Osteocyte (in vitro differentiated cells): ENCODE measurements around the gene MAP3K20. TPM values are rescaled to one million over a fixed set of nuclear protein-coding genes. Genes with fewer than 3 reads are reported as not detected.
"Not testable (repeated sequence)": the region's sequence is repeated elsewhere in the genome, so short reads cannot be mapped to it uniquely, and the experiment has no call there.

Experiments
- DNase-seq: peaks from one replicate; pipeline ENCODE4 v3.0.0; 2021; ENCODE audit warnings: mixed read lengths; ENCODE audit not compliant: unreplicated experiment; ENCODE audit errors: extremely low spot score
- H3K27ac Mint-ChIP-seq: one replicate; pipeline ENCODE4 v1.8.0; 2021; ENCODE audit warnings: mild to moderate bottlenecking, mixed read lengths; ENCODE audit not compliant: unreplicated experiment
- H3K27me3 Mint-ChIP-seq: one replicate; pipeline ENCODE4 v1.8.0; 2021; ENCODE audit warnings: mixed read lengths; ENCODE audit not compliant: unreplicated experiment
- H3K36me3 Mint-ChIP-seq: one replicate; pipeline ENCODE4 v1.8.0; 2021; ENCODE audit warnings: mixed read lengths; ENCODE audit not compliant: unreplicated experiment
- H3K4me1 Mint-ChIP-seq: one replicate; pipeline ENCODE4 v1.8.0; 2021; ENCODE audit warnings: mixed read lengths; ENCODE audit not compliant: unreplicated experiment
- H3K4me3 Mint-ChIP-seq: one replicate; pipeline ENCODE4 v1.8.0; 2021; ENCODE audit warnings: mild to moderate bottlenecking, moderate library complexity, mixed read lengths; ENCODE audit not compliant: unreplicated experiment
- H3K9me3 Mint-ChIP-seq: one replicate; pipeline ENCODE4 v1.8.0; 2021; ENCODE audit warnings: mixed read lengths; ENCODE audit not compliant: unreplicated experiment
- total RNA-seq: library from RNA; stranded (reverse); gene quantifications from 2 replicates; pipeline ENCODE4 v1.2.1, GENCODE V29; 2021
- TF ChIP-seq, protein P1 (sequence below): fragments of 200-600 bp; sonication (generic); IDR thresholded peaks from 2 replicates; pipeline ENCODE4 v1.5.0; 2021; ENCODE audit warnings: antibody characterized with exemption, mild to moderate bottlenecking, moderate library complexity

The MAP3K20 gene
- total RNA-seq, 1 donor from 2014 or later, result 57.4 TPM

DNA sequence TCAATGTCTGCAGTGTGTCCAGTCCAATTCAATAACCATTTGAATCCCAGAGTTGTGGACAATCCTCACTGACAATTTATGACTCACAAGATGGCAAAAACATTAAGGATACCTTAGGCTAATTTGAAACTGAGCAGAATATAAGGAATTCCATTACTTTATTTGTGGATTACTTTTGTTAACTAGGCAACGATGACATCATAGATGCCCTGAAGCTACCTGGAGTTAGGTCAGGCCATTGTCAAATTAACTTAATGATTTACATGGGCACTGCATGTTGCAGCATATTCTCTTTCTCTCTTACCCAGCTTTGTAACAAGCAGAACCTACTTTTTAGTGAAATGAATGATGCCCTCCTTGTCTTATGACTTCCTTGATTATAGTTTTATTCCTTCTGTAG lies 179.0 kb downstream of the MAP3K20 start:
- Mint-ChIP-seq H3K9me3 (no peaks in the 10 kb centered on the region), H3K36me3 (peaks cover 10% of the 10 kb centered on the region), H3K4me3 (no peak overlapping the region), H3K27ac (no peak overlapping the region), H3K27me3 (no peaks in the 10 kb centered on the region), H3K4me1 (peaks cover 6% of the 10 kb centered on the region)
- DNase-seq, result no peak
- TF ChIP-seq, protein P1, sequence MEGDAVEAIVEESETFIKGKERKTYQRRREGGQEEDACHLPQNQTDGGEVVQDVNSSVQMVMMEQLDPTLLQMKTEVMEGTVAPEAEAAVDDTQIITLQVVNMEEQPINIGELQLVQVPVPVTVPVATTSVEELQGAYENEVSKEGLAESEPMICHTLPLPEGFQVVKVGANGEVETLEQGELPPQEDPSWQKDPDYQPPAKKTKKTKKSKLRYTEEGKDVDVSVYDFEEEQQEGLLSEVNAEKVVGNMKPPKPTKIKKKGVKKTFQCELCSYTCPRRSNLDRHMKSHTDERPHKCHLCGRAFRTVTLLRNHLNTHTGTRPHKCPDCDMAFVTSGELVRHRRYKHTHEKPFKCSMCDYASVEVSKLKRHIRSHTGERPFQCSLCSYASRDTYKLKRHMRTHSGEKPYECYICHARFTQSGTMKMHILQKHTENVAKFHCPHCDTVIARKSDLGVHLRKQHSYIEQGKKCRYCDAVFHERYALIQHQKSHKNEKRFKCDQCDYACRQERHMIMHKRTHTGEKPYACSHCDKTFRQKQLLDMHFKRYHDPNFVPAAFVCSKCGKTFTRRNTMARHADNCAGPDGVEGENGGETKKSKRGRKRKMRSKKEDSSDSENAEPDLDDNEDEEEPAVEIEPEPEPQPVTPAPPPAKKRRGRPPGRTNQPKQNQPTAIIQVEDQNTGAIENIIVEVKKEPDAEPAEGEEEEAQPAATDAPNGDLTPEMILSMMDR, result no peak

DNA sequence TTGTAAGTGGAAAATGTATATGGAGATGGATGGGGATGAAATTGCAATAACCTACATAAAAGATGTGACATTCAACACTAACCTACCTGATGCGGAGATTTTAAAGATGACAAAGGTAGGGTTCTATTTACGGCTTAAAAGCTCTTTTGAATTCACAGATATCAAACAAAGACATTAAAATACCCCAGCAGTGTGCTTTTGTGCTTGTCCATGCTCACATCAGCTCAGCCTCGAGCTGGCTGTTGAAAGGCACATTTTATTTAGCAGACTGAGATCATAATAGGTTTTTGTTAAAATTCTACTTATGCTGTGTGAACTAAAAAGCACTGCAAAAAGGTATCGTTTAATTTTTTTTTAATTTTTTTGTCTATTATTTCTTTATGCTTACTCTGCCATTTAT lies 183.1 kb downstream of the MAP3K20 start:
- no peak for DNase-seq
- TF ChIP-seq, protein P1, result no peak
- Mint-ChIP-seq H3K9me3 (no peaks in the 10 kb centered on the region), H3K4me3 (no peak overlapping the region), H3K27ac (no peak overlapping the region), H3K4me1 (no peaks in the 10 kb centered on the region), H3K36me3 (peaks cover 25% of the 10 kb centered on the region), H3K27me3 (no peaks in the 10 kb centered on the region)

DNA sequence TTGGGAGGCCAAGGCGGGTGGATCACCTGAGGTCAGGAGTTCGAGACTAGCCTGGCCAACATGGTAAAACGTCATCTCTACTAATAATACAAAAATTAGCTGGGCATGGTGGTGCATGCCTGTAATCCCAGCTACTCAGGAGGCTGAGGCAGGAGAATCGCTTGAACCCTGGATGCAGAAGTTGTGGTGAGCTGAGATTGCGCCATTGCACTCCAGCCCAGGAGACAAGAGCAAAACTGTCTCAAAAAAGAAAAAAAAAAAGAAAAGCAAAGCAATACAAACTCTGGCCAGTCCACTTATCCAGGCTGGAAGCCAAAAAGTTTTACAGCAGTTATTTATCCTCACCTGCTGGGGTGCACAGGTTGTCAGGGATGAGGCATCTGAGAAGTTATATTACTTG lies 186.7 kb downstream of the MAP3K20 start:
- not testable (repeated sequence) for H3K27ac Mint-ChIP-seq, H3K9me3 Mint-ChIP-seq, H3K4me3 Mint-ChIP-seq, H3K27me3 Mint-ChIP-seq, H3K4me1 Mint-ChIP-seq, DNase-seq
- H3K36me3 Mint-ChIP-seq, result peaks cover 44% of the 10 kb centered on the region

DNA sequence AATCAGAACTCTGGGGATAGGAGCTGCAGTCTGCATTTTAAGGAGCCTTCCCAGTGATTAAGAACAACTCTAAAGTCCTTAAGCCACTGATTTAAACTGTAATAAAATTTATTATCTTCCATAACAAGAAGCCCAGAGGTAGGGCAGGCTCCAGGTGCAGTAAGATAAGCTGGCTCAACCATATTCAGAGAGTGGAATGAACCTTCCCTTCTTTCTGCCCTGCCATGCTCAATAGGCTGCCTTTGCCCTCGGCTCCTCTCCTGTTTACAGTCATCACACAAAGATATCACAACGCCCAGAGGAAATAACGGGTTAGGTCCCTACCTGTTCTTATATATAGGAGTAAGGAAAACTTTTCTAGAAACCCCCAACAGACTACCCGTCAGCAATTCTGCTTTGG lies 188.5 kb downstream of the MAP3K20 start:
- TF ChIP-seq, protein P1, result no peak
- Mint-ChIP-seq H3K36me3 (peaks cover 46% of the 10 kb centered on the region), H3K9me3 (no peaks in the 10 kb centered on the region), H3K27me3 (no peaks in the 10 kb centered on the region), H3K27ac (no peak overlapping the region), H3K4me1 (no peaks in the 10 kb centered on the region), H3K4me3 (no peak overlapping the region)
- DNase-seq, result no peak

DNA sequence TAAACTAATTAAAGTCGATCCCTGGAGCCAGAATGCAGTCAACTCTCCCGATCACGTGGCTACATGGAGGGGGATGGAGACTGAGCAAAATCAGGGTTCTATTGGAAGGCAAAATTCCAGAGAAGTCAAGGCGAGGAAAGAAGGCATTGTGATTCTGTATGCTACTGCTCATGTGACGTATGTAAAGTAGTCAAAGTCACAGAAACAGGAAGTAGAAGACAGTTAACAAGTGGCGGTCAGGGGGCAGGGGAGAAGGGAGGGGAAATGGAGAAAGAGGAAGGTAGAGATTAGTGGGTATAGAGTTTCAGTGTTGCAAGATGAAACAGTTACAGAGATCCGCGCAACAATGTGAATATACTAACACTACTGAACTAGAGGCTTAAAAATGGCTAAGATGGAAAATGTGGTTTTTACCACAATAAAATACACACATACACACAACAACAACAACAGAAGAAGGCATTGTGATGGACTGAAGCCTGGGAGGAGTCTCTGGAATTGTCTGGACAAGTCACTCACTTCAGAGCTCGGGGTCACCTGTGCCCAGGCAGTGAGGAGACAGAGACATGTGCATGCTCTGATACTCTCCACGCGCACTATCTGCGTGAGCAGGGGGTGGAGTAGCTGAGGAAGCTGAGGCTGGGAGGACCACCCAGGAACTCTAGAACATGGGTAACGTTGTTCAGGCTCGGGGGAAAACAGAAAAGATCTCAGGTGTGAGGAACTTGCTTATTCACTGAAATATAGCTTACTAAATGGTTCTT lies 189.1 kb downstream of the MAP3K20 start:
- no peaks in the 10 kb centered on the region for H3K27me3 Mint-ChIP-seq
- H3K4me1 Mint-ChIP-seq, result no peaks in the 10 kb centered on the region
- H3K4me3 Mint-ChIP-seq, result no peak overlapping the region
- TF ChIP-seq, protein P1, result no peak
- peaks cover 45% of the 10 kb centered on the region for H3K36me3 Mint-ChIP-seq
- H3K27ac Mint-ChIP-seq, result no peak overlapping the region
- H3K9me3 Mint-ChIP-seq, result no peaks in the 10 kb centered on the region
- DNase-seq, result no peak
